ENCODE data around the gene STMN3.

STMN3 gene

GRCh38 chr20:63686492-63687321, 33.5 kb upstream of the STMN3 start:
- TF ChIP-seq CTCF (IDR thresholded peaks at IDR 0.05) (no peak), ZFX (IDR thresholded peaks at IDR 0.05; ENCODE audit: borderline replicate concordance) (no peak)

GRCh38 chr20:63686094-63686491, 32.9 kb upstream of the STMN3 start:
- 0 out of 2 replicates have a peak overlapping the region, but pooled peaks have one; percentile 15 for H3K27ac ChIP-seq
- no peak for TF ChIP-seq ZFX (IDR thresholded peaks at IDR 0.05; ENCODE audit: borderline replicate concordance)
- TF ChIP-seq CTCF (IDR thresholded peaks at IDR 0.05), result no peak

More at GRCh38 chr20:63686492-63687321, 33.5 kb upstream of the STMN3 start:
- 0 out of 2 replicates have a peak overlapping the region, but pooled peaks have one; percentile 15 for H3K27ac ChIP-seq

GRCh38 chr20:63685269-63686026, 32.2 kb upstream of the STMN3 start:
- TF ChIP-seq CTCF (IDR thresholded peaks at IDR 0.05) (no peak), ZFX (IDR thresholded peaks at IDR 0.05; ENCODE audit: borderline replicate concordance) (no peak)
- no peak overlapping the region for H3K27ac ChIP-seq

GRCh38 chr20:63682384-63683139, 29.3 kb upstream of the STMN3 start:
- no peak overlapping the region for H3K27ac ChIP-seq
- TF ChIP-seq CTCF (IDR thresholded peaks at IDR 0.05) (no peak), ZFX (IDR thresholded peaks at IDR 0.05; ENCODE audit: borderline replicate concordance) (no peak)

GRCh38 chr20:63681609-63682142, 28.5 kb upstream of the STMN3 start:
- TF ChIP-seq ZFX (IDR thresholded peaks at IDR 0.05; ENCODE audit: borderline replicate concordance), result no peak
- no peak for TF ChIP-seq CTCF (IDR thresholded peaks at IDR 0.05)
- H3K27ac ChIP-seq, result no peak overlapping the region

GRCh38 chr20:63680857-63681608, 27.8 kb upstream of the STMN3 start:
- no peak overlapping the region for H3K27ac ChIP-seq
- TF ChIP-seq ZFX (IDR thresholded peaks at IDR 0.05; ENCODE audit: borderline replicate concordance) (no peak), CTCF (IDR thresholded peaks at IDR 0.05) (no peak)
